Vagina (tissue), 2 donors: ENCODE results near the gene MRGPRD.

ENCODE experiments used
- CTCF ChIP-seq, 3 experiments: fragments of 450-650 bp in 2 of 3; fragments of 200-600 bp in 1 of 3; sonication (generic) in 1 of 3; IDR thresholded peaks; one replicate each; pipeline ENCODE4 v1.5.1; 2017 to 2019; ENCODE audit warnings: antibody characterized with exemption in 3 of 3, mild to moderate bottlenecking in 2 of 3, moderate library complexity in 2 of 3
- POLR2A ChIP-seq, 2 donors: fragments of 450-650 bp; IDR thresholded peaks; one replicate each; pipeline ENCODE4 v1.6.1; 2017; ENCODE audit warnings: antibody characterized with exemption in 2 of 2, mild to moderate bottlenecking in 2 of 2, moderate library complexity in 2 of 2
- POLR2AphosphoS5 ChIP-seq, 2 donors: sonication (generic); formaldehyde crosslinking; IDR thresholded peaks; one replicate each; pipeline ENCODE4 v1.9.0; 2017; ENCODE audit warnings: antibody characterized with exemption in 2 of 2, mild to moderate bottlenecking in 2 of 2, low read depth in 1 of 2; ENCODE audit not compliant: insufficient read depth in 1 of 2

- no peak for TF ChIP-seq POLR2A (IDR thresholded peaks at IDR 0.05)
- TF ChIP-seq POLR2AphosphoS5 (IDR thresholded peaks at IDR 0.05; ENCODE audit: insufficient read depth in 1 of 2, low read depth in 1 of 2): no peak
- TF ChIP-seq CTCF (IDR thresholded peaks at IDR 0.05): no peak
Observed at GRCh38 chr11:69002110-69002569, 21.4 kb upstream of the MRGPRD start.
